GM18502 (cell line): ENCODE results near the gene KREMEN2.

Experiments
- ATAC-seq: cut with Tn5 transposase; IDR thresholded peaks from one replicate; pipeline ENCODE4 v1.9.1; 2021; ENCODE audit warnings: mild to moderate bottlenecking; ENCODE audit not compliant: unreplicated experiment, poor library complexity

The KREMEN2 gene

DNA sequence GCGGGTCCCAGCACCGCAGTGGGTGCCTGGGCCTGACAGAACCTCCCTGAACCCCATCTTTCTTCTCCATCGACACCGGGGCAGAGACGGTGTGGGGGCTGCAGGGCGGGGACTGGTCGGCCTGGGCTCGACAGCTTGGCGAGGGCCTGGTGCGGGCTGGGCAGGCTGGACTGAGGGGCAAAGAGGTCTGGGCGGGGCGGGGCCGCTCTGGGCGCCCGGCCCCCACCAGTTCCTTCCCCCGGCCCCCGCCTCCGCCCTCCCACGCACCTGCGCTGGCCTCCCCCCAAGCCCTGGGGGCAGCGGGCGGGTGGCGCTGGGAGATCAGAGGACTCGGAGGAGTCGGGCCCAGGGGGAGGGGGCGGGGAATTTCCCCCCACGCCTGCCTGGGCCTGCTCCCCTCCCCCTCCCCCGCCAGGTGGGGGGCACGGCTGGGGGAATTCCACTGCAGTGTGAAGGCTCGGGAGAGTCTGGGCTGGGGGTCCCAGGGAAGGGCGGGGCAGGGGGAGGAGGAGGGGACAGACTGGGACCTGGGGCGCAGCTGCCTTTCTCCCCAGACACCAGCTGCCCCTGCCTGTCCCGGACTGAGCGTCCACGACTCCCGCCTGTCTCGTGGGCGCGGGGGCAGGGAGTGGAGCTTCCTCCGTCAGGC is 877 bp upstream of the KREMEN2 start:
- ATAC-seq: no peak

DNA sequence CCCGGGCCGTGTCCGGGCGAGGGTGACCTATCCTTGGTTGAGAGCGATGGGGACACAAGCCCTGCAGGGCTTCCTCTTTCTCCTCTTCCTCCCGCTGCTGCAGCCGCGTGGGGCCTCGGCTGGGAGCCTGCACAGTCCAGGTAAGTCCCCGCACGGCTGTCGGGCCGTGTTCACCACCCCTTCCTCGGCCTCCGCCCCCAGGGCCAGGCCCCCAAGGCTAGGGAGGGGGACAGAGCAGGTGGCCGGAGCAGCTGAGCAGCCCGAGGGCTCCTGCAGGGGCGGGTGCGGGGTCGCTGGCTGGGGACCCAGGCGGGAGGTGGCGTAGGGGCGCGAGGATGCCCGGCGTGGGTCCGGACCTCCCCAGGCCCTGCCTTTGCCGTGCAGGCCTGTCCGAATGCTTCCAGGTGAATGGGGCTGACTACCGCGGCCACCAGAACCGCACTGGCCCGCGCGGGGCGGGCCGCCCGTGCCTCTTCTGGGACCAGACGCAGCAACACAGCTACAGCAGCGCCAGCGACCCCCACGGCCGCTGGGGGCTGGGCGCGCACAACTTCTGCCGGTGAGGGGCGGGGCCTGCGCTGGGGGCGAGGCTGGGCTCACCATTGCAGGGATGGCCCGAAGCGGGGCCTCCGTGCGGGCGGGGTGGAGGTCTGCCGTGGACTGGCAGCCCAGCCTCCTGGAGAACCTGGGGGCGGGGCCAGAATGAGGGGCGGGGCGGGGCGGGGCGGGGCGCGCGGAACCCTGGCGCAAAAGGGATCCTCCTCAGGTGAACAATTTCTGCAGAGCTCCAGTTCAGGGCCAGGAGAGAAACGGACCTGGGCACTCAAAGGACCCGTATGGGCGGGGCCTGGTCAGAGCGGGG is 631 bp downstream of the KREMEN2 start:
- no peak for ATAC-seq

DNA sequence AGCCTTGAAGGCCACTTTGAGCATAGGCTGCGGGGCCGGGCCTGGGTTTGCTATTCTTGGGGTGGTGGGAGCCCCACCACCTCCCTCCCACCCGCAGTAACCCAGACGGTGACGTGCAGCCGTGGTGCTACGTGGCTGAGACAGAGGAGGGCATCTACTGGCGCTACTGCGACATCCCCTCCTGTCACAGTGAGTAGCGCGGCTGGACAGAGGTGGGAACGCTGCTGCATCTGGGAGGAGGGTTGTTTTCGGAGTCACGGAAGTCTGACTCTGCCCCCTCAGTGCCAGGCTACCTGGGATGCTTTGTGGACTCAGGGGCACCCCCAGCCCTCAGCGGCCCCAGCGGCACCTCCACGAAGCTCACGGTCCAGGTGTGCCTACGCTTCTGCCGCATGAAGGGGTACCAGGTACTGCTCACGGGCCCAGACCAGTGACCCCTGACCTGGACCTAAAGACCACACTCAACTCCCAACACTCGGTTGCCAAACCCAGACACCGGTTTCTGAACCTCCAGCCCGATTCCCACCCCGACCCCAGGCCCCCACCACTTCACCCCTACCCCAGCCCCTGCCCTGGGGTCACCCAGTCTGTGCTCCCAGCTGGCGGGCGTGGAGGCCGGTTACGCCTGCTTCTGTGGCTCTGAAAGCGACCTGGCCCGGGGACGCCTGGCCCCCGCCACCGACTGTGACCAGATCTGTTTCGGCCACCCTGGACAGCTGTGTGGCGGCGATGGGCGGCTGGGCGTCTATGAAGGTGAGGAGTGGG is 2.1 kb downstream of the KREMEN2 start:
- ATAC-seq: no peak

DNA sequence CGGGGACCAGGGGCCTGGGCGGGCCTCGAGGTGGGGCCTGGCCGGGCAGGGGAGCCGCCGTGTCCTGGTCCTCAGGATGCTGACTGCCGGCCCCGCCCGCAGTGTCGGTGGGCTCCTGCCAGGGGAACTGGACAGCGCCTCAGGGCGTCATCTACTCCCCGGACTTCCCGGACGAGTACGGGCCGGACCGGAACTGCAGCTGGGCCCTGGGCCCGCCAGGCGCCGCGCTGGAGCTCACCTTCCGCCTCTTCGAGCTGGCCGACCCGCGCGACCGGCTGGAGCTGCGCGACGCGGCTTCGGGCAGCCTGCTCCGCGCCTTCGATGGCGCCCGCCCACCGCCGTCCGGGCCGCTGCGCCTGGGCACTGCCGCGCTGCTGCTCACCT is 2.7 kb downstream of the KREMEN2 start:
- ATAC-seq: no peak

DNA sequence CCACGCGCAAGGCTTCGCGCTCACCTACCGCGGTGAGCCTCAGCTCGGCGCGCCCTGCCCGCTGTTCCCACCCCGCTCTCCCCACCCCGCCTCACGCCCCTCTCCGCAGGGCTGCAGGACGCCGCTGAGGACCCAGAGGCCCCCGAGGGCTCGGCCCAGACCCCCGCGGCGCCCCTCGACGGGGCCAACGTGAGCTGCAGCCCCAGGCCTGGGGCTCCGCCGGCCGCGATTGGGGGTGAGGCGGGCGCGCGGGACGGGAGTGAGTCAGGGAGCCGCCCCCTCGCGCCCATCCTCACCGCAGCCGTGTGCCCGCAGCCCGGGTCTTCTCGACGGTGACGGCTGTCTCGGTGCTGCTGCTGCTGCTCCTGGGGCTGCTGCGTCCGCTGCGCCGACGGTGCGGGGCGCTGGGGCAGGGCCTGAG is 3.1 kb downstream of the KREMEN2 start:
- ATAC-seq: no peak

DNA sequence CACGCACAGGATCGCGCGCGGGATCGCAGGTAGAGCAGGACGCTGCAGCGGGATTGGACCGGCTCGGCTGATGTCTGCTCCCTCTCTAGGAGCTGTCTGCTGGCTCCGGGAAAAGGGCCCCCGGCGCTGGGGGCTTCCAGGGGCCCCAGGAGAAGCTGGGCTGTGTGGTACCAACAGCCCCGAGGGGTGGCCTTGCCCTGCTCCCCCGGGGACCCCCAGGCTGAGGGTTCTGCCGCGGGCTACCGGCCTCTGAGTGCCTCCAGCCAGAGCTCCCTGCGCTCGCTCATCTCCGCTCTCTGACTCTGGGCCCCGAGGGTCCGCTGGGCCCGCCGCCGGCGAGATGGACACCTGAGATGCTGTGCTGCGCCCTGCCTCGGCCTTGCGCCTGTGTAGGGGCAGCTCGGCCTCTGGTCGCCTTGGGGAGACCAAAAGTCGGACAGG is 3.7 kb downstream of the KREMEN2 start:
- no peak for ATAC-seq

DNA sequence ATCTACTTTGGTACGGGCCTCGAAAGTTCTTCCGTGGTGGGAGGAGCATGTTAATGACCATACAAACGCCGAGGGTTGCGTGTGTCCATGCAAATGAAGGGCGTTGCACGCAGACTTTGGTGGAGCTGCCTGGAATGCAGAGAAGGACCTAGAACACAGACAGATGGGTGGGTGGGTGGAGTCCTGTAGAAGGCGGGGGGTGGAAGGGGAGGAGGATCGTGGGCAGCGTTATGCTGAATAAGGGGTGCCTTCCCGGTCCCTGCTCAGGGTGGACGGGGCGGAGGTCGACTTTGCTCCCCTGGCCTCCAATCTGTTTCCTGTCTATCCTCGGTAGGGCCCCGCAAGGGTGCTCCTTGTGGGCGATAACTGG is 4.3 kb downstream of the KREMEN2 start:
- ATAC-seq: no peak

DNA sequence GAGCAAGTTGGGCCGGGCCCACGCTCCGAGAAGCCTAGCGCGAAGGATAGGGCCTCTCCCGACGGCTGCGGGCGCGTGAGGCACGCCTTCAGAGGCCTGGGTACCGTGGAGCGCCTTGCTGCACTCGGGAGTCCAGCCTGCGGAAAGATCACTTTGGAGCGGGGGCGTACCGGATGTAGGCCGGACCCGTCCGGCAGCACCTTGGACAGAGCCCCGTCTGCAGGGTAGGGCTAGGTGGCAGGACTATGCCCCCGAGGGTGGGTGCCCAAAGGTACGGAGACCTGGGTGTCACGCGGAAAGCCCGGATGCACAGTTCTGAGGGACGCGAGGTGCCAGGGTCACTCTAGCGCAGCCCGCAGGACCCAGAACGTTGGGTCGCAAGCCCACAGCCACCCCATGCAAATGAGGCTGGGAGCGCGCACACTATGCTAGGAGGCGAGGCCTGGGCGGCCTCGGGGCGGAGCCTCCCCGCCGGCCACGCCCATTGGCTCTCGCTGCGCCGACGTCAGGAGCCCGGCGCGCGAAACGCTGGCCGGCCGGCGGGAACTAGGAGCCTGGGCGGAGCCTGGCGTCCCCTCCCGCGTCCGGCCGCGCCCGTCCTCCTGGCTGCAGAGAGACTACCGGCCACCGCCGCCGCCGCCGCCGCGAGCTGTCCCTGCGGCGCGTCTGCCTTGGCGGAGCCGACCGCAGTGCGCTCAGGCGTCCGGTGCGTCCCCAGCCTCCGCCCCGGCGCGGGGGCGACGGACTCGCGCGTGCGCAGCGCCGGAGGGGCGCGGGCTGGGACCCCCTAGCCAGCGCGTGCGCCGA is 4.9 kb downstream of the KREMEN2 start, which contains the start of gene PAQR4:
TSS of gene PAQR4 (plus strand) at position 611 of the 807 bp plus-strand sequence. CDS start 327 bp downstream, outside the sequence.
- ATAC-seq: peak; percentile 71

DNA sequence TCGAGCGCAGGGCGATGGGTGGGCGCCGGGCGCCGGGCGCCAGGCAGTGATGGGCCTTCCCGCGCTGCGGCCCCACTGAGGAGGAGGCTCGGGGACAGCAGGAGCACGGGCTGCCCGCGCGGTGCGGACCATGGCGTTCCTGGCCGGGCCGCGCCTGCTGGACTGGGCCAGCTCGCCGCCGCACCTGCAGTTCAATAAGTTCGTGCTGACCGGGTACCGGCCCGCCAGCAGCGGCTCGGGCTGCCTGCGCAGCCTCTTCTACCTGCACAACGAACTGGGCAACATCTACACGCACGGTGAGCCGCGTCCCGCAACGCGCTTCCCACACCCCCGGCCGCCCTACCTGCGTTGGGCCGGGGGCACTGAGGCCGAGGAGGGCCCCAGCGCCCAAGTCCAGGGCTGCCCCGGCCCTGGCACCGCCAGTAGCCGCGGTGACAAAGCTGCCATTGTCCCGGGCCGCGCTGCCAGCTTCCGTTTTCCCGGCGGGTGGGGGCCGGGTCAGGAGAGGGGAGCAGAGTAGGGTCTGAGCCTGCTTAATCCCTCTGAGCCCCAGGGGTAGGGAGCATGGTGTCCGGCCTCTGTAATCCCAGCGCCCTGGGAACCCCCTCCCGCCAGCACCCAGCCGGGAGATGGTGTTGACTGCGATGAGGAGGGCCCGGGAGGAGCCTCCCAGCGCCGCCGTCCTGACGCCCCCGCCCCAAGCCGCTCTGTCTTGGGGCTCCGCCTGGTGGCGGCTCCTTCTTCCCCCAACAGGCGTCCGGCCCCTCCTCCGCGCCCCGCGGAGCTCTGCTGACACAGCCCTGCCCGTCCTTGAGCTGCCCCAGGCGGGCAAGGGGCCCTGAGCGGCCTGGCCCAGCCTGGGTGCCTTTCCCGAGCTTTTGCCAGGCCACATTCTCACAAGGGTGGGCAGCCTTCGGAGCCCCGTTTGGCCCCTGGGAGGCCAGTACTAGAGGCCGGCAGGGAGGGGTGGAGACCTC is 5.8 kb downstream of the KREMEN2 start:
- peak; percentile 42 for ATAC-seq

DNA sequence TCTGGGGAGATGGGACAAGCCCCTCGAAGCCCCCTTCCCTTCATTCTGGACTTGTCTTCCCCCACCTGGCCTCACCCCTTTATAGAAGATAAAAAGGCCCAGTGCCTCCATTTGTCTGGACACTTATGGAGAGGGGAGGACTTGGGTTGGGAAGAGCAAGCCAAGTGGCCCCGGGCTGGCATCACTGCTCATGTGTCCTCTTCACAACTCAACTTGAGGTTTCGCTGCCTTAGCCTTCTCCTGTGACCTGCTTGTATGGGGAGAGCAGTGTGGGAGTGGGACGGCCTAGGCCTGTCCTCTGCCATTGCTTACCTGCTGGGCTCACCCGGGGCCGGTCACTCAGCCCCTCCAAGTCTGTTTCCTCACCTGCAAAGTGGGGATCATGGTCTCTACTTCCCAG is 6.5 kb downstream of the KREMEN2 start:
- ATAC-seq: no peak

DNA sequence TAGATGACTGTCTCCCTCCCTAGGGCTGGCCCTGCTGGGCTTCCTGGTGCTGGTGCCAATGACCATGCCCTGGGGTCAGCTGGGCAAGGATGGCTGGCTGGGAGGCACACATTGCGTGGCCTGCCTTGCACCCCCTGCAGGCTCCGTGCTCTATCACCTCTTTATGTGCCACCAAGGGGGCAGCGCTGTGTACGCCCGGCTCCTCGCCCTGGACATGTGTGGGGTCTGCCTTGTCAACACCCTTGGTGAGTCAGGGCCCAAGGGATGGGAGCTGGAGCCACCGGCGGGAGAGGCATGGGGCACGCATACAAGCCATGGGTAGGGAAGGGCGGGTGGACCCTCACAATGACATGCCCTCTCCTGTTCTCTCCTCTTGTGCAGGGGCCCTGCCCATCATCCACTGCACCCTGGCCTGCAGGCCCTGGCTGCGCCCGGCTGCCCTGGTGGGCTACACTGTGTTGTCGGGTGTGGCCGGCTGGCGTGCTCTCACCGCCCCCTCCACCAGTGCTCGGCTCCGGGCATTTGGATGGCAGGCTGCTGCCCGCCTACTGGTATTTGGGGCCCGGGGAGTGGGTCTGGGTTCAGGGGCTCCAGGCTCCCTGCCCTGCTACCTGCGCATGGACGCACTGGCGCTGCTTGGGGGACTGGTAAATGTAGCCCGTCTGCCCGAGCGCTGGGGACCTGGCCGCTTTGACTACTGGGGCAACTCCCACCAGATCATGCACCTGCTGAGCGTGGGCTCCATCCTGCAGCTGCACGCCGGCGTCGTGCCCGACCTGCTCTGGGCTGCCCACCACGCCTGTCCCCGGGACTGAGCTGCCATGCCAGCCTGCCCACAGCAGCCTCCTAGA is 7.3 kb downstream of the KREMEN2 start:
- ATAC-seq: no peak

DNA sequence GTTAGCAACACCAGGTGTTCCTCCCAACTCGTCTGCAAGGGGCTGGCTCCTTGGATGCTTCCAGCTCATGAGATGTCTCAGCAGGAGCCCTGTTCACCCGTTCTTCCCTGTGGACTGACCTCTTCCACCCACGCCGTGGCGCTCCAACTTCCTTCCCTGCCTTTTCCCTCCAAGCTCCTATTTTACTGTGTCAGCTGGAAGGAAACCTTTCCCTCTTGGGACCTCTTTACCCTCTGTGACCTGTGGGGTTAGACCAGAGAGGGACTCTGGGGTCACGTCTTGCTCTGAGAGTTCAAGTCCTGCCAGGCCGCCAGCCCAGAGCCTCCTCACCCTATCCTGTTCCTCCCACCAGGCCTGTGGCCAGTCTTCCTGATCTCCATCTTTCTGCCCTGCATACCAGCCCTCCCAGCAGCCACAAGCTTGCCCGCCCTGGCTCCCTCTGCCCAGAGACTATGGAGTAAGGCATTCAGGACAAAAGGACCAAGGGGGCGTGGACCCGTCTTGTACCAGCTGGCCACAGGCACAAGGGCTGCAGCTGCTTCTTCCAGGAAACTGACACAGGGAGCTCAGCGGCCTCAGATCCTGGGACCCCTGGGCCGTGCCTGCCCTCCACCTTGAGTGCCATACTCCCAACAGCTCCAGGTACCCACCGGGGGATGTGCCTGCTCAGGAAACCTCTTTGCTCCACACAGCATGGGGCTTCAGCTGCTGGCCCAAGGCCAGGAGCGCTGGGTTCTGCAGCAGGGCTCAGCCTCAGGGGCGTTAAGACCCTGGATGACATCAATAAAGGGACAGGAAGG is 8.1 kb downstream of the KREMEN2 start:
- ATAC-seq: no peak

DNA sequence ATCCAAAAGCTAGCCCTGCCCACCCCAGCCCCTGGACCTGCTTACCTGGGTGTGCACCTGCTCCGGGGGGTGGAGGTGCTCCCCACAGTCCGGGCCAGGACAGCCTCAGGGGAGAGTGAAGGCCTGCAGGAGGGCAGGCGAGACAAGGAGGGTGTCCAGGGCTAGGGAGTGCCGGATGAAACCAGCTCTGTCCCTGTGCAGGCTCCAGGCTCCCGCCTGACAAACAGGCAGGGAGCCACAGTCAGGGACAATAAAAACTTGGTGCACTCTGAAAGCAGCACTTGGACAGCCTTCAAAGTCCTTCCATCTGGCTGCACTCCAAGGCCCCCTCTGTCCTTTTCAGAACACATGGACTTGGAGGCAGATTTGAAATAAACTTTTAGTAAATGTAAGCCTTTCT is 9.0 kb downstream of the KREMEN2 start:
- ATAC-seq: no peak

DNA sequence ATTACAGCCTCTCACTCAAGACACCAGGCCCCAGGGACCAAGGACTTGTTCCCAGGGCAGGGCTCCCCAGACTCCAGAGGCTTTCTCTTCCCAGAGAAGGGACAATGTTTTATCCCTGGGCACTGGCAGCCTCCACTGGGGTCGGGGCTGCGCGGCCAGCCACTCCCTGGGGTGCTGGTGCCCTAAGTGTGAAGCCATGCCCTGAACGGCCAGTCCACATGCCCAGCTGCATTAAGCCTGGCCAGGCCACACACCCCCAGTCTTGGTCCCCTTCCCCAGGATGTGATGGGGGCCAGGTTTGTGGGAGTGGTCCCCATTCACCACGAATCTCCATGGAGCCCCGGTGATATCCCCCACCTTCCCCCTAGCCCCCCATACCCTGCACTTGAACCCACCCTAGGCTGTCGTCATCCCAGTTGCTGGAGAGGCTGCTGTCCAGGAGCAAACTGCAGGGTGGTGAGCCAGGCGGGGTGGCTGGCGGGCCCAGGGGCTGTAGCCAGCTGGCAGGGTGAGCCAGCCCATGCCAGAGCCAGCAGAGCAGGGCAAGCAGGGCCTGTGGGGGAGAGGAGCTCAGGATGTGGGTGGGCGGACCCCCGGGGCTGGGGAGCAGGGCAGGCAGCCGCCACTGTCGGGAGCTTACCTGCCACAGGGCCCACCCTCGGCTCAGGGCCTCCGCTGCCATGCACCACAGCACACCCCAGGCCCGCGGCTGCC is 9.7 kb downstream of the KREMEN2 start:
- no peak for ATAC-seq

DNA sequence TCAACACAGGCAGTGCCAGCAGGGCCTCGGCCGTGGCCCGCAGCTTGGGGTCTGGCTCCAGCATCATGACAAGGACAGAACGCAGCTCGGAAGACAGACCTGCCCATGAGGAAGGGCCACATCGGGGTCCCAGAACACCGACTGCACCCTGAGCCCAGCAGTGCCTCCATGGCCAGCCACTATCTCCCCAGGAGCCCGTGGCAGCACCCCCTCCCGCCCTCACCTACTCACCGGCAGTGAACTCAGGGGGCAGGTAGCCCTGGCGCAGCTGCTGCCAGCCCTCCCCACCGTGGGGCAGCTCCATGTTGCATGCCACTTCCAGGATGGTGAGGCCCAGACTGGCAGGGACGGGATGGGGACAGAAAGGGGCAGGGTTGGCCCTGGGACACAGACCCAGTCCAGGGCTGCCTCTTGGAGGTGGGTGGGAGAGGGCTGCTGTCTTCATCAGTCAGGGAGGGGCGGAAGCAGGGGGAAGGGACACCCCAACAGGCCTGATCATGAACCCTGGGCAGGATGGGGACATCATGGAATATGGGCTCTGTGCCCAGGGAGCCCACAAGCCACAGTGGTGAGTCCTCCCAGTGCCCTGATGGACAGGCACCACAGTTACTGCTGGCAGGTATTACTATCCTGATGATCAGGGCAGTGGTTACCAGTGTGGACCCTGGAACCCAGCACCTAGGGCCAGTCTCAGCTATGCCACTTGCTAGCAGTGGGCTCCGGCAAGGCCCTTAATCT is 10.4 kb downstream of the KREMEN2 start:
- no peak for ATAC-seq

DNA sequence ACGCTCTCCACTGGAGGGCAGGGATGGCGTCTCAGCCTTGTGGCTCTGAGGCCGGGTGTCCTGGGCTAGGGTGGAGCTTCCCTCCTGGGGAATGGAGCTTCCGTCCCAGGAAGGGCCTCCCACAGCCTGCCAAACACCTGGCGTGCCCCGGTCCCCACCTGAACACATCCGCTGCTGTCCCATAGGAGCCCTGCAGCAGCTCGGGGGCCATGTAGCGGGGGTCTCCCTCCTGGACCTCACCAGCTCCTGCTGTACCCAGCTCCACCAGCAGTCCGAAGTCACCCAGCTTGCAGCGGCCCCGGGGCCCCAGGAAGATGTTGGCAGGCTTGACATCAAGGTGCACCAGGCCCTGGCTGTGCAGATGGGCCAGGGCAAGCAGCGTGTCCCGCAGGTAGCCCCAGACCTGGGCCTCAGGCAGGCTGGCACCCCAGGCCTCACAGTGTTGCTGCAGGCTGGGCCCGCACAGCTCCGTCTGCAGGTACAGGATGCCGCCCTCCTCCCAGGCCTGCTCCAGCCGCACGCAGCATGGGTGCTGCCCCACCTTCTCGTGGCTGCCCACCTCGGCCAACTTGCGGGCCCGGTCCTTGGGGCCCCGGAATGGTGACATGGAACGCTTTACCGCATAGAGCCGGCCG is 11.2 kb downstream of the KREMEN2 start:
- no peak for ATAC-seq
